ENCODE data around the gene LRRC75A. TPM values are rescaled to one million over a fixed set of nuclear protein-coding genes. Genes with fewer than 3 reads are reported as not detected.

Gene LRRC75A
- total and polyA plus RNA-seq, 2 donors (not counting 3 experiments of a cell fraction or from before 2014, with no cell fraction given) = 3.7 to 6.1 TPM

DNA sequence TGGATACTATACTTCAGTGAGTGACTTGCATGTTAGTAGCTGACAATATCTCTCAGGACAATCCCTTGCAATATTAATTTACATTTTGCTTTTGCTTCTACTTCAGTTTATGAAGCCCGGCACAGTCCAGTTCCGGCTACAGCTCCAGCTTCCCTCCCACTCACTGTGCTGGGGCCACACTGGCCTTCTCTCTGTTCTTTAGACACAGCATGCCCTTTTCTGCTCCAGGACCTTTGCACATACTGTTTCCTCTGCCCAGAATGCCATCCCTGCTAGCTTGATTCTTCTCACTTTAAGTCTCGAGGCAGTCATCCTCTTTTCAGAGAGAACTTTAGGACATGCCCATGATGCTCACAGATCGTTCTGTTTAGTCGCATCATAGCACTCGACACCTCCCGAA, 25.5 kb upstream of the LRRC75A start:
- H3K79me2 ChIP-seq (ENCODE audit: control insufficient read depth, insufficient read depth, low read length) = no peaks in the 10 kb centered on the region
- POLR2A ChIA-PET = interaction anchor here (0.9 kb wide), 1 partner anchor 79 kb away, joined by 3 read pairs; no protein-coding TSS in a partner anchor
- no TSS peak for BruUV-seq (replicated peaks)
- H3K27ac ChIP-seq (ENCODE audit: insufficient read depth, low read depth, low read length) = no peak overlapping the region
- TF ChIP-seq, protein P1, sequence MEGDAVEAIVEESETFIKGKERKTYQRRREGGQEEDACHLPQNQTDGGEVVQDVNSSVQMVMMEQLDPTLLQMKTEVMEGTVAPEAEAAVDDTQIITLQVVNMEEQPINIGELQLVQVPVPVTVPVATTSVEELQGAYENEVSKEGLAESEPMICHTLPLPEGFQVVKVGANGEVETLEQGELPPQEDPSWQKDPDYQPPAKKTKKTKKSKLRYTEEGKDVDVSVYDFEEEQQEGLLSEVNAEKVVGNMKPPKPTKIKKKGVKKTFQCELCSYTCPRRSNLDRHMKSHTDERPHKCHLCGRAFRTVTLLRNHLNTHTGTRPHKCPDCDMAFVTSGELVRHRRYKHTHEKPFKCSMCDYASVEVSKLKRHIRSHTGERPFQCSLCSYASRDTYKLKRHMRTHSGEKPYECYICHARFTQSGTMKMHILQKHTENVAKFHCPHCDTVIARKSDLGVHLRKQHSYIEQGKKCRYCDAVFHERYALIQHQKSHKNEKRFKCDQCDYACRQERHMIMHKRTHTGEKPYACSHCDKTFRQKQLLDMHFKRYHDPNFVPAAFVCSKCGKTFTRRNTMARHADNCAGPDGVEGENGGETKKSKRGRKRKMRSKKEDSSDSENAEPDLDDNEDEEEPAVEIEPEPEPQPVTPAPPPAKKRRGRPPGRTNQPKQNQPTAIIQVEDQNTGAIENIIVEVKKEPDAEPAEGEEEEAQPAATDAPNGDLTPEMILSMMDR (IDR thresholded peaks at IDR 0.05; ENCODE audit: extremely low read depth in 1 of 2, insufficient read depth in 1 of 2, low read depth in 1 of 2, low read length in 2 of 2) = no peak
- TF ChIP-seq POLR2AphosphoS5 (IDR thresholded peaks at IDR 0.05; ENCODE audit: insufficient read depth, low read depth, low read length) (no peak), EZH2 (IDR thresholded peaks at IDR 0.05; ENCODE audit: borderline replicate concordance, low read depth, low read length, severe bottlenecking) (no peak), JUN (IDR thresholded peaks at IDR 0.05; ENCODE audit: borderline replicate concordance, insufficient read depth, insufficient read length, low read depth) (no peak), POLR2A (IDR thresholded peaks at IDR 0.05; ENCODE audit: low read depth, low read length) (no peak), GATA2 (IDR thresholded peaks at IDR 0.05; ENCODE audit: insufficient read depth, insufficient read length, low read depth, low read length) (no peak), MYC (IDR thresholded peaks at IDR 0.05; ENCODE audit: low read depth, low read length) (no peak), FOS (IDR thresholded peaks at IDR 0.05; ENCODE audit: borderline replicate concordance, insufficient read depth, low read length) (no peak)
- TF ChIP-seq, protein P2, sequence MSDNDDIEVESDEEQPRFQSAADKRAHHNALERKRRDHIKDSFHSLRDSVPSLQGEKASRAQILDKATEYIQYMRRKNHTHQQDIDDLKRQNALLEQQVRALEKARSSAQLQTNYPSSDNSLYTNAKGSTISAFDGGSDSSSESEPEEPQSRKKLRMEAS (IDR thresholded peaks at IDR 0.05; ENCODE audit: insufficient read depth, insufficient read length) = no peak
- H3K9me1 ChIP-seq (replicated peaks; ENCODE audit: control insufficient read depth, extremely low read depth, insufficient read depth, low read length) = no peaks in the 10 kb centered on the region
- H3K4me3 ChIP-seq (replicated peaks in 1 of 3; ENCODE audit: insufficient read depth in 1 of 3, low read depth in 1 of 3, low read length in 3 of 3) = no peak overlapping the region
- DNase-seq (ENCODE audit: low read depth, low spot score) (no peak), FAIRE-seq (no peak)
- CTCF ChIA-PET = interaction anchor here (1.0 to 10.8 kb wide), 6 partner anchors 8 to 154 kb away, joined by 3 to 440 read pairs (median 6); no protein-coding TSS in a partner anchor
- H3K27me3 ChIP-seq (ENCODE audit: control insufficient read depth in 2 of 2, insufficient read depth in 2 of 2, low read length in 2 of 2) = peaks cover 0 to 5% of the 10 kb centered on the region in 2 experiments
- peaks cover 15% of the 10 kb centered on the region for H3K4me1 ChIP-seq (ENCODE audit: control insufficient read depth, extremely low read depth, insufficient read depth, low read length)
- H3K36me3 ChIP-seq (ENCODE audit: control insufficient read depth in 2 of 2, extremely low read depth in 1 of 2, insufficient read depth in 2 of 2, low read length in 2 of 2) = no peaks in the 10 kb centered on the region
- no peaks in the 10 kb centered on the region for H4K20me1 ChIP-seq (replicated peaks; ENCODE audit: control insufficient read depth, extremely low read depth, insufficient read depth, low read length)
- no peaks in the 10 kb centered on the region for H3K9me3 ChIP-seq (replicated peaks; ENCODE audit: control insufficient read depth, insufficient read depth, low read length)
- dilution Hi-C loops (cut with MboI; ENCODE audit: extremely low pct_ligation_motif_present, low sequenced_read_pairs) (no loop called here), intact Hi-C loops (cut with micrococcal nuclease) (loop anchor here (2.0 kb wide), 1 partner anchor 31 kb away; no protein-coding TSS in a partner anchor)
- no peak overlapping the region for H3K4me2 ChIP-seq (ENCODE audit: insufficient read depth, low read length)
- no peak overlapping the region for H3K9ac ChIP-seq (replicated peaks; ENCODE audit: extremely low read depth, insufficient read depth, low read length)
- H2AFZ ChIP-seq (ENCODE audit: low read depth, low read length) = no peak overlapping the region

All from endothelial cell of umbilical vein (primary cell).